ENCODE results near the gene TMTC1.
"Not testable (repeated sequence)": the region's sequence is repeated elsewhere in the genome, so short reads cannot be mapped to it uniquely, and the experiment has no call there.

TMTC1 gene

DNA sequence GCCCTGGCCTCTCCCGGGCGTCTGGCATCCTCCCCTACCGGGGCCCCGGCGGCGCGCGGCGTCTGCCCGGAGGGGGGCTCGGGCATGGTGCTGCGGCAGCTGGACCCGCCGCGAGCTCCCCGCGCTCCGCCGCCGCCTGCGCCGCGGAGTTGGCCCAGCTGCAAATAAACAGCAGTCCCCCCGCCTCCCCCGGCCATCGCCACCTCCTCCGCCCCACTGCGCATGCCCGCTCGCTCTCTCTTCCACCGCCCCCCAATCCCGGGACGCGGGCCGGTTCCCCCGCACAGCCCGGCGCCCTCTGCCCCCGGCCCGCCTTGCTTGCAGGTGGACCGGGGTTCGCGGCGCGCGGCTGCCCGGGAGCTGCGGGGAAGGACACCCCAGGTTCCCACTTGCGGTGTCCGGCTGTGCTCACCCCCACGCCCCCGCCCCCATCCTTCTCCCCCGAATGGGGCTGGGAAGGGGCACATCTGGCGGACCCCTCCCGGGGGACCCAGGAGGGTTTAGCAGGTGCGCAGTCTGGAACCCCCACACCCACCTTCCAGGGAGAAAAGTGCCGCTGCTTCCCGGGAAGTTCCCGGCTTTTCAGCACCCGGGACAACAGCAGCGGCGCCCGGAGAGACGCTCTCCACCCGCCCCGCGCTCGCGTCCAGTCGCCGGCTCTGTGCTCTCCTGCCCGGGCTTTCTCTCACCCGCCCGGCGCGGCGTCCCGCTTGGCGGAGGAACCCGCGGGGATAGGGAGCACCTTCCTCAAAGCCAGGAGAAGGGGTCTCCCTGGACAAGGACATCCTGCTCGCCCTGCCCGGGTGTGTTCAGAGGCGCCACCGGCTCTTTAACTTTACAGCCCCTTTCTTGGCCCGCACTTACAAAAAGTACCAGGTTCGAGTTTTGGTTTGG lies at the start of gene TMTC1:
Gene TMTC1, minus strand, starts transcription at position 170 of the 894 bp plus-strand sequence. CDS start 191 bp downstream, outside the sequence.
- DNase-seq (ENCODE audit: low read depth in 2 of 2): no peak

DNA sequence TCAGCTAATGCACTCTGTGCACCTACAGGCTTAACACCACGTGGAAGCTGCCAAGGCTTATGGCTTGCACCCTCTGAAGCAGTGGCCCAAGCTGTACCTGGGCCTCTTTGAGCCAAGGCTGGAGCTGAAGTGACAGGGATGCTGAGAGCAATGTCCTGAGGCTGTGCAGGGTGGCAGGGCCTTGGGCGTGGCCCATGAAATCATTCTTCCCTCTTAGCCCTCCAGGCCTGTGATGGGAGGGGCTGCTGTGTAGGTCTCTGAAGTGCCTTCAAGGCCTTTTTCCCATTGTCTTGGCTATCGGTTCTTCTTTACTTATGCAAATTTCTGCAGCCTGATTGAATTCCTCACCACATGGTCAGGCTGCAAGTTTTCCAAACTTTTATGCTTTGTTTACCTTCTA lies 47.4 kb upstream of the TMTC1 start:
- no peak for DNase-seq (ENCODE audit: low read depth in 2 of 2)

DNA sequence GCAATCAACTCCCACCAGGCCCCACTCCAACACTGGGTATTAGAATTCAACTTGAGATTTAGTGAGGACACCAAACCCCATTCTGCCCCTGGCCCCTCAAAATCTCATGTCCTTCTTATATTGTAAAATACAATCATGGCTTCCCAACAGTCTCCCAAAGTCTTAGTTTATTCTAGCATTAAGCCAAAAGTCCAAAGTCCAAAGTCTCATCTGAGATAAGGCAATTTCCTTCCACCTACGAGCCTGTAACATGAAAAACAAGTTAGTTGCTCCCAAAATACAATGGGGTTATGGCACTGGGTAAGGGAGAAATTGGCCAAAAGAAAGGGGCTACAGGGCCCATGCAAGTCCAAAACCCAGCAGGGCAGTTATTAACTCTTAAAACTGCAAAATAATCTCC lies 46.6 kb upstream of the TMTC1 start:
- DNase-seq (ENCODE audit: low read depth in 2 of 2): no peak

DNA sequence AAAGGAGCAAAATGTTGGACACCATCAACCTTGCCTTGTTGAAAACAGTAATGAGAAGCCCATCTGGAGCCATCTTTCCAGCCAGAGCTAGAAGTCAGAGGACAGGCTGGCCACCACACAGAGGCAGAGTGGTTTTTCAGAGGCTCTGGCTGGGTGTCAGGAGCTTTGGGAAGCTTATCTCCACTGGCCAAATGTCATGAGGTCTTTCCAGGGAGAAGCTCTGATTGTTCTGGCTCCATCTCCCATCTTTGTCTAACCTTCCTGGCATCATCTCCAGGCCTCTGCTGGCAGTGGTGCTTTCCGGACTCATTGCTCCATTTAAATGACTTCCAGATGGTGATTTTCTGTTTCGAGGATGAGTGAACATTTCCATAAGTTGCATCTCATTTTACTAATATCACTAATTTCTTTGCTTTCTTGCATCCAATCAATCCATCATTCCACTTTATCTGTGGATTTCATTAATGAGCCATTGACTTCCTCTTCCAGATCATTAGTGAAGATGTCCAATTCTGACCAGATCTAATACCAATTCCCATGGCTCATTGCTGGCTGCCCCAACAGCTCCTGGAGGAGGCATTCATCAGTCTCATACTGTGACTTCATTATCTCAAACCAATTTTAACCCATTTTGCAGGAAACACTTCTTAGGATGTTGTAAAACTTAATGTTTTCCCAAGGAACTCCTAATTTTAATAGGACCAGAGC lies 35.3 kb upstream of the TMTC1 start:
- no peak for DNase-seq (ENCODE audit: low read depth in 2 of 2)

DNA sequence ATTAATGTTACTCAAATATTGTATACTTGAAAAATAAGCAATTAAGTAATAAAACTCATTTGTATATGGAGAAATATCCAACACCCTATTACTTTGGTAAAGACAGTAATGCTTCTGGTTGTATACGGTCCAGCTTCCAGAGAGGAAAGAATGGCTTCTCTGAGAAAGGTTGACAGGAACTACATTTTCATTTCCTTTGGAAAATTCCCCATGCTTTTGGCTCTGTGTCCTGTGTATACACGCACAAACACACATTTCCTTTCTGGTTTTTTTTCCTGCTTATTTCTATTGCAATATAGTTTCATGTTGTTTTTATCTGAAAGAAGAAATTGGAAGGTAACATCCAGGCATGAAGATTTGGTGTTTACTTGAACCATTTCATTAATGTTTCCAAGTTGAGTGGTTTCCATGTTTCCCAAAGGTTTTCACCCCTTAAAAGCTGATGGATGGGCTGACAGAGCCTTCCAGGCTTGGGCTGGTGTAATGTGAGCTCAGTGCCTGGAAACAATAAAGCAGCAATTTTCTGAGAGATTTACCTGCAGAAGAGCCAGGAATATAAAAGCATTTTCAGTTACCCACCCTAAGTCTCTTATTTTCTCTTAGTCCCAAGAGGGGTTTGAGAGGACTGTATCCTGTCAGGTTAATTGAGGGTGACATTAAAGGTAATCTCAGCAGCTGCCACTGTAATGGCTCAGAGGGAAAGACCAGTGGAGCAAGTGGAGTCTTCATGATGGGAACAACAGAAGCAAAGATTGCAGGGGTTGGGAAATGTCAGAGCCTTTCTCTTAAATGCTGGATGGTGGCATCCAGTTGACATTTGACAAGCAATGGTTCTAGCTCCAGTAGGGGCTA lies 33.4 kb upstream of the TMTC1 start:
- DNase-seq (ENCODE audit: low read depth in 2 of 2): no peak

DNA sequence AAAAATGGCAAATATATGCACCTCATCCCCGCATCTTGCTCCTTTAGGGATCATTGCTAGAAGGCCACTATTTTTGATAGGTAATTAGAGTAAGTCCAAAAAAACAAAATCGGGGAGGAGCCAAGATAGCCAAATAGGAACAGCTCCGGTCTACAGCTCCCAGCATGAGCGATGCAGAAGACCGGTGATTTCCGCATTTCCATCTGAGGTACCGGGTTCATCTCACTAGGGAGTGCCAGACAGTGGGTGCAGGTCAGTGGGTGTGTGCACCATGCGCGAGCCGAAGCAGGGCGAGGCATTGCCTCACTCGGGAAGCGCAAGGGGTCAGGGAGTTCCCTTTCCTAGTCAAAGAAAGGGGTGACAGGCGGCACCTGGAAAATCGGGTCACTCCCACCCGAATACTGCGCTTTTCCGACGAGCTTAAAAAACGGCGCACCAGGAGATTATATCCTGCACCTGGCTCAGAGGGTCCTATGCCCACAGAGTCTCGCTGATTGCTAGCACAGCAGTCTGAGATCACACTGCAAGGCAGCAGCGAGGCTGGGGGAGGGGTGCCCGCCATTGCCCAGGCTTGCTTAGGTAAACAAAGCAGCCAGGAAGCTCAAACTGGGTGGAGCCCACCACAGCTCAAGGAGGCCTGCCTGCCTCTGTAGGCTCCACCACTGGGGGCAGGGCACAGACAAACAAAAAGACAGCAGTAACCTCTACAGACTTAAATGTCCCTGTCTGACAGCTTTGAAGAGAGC lies 26.0 kb upstream of the TMTC1 start:
- DNase-seq (ENCODE audit: low read depth in 2 of 2): not testable (repeated sequence)

DNA sequence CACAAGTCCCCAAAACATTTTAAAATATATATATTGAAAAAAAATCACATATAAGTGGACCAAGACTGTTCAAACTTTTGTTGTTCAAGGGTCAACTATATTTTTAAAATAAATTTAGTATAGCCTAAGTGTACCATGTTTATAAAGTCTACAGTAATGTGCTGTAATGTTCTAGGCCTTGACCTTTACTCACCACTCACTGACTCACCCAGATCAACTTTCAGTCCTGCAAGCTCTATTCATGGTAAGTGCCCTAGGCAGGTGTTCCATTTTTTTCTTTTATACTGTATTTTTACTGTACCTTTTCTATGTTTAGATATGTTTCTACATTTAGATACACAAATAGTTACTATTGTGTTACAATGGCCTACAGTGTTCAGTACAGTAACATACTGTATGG lies 23.4 kb upstream of the TMTC1 start:
- DNase-seq (ENCODE audit: low read depth in 2 of 2): no peak

DNA sequence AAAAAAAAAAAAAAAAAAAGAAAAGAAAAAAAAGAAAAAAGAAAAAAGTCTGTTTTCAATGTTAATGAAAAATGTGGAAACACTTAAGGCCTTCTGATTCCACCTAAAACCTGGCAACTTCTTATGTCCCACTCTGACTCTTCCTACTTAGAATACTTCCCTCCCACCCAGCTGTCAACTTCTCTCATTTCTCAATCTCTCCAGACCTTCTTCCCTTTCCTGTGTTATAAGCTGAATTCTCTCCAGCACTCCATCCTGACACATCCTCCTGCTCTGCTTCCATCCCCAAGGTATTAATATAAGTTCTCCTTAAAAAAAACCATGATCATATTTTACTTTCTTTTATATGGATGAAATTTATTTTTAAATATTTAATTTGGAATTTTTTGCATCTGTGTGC lies 20.3 kb upstream of the TMTC1 start:
- DNase-seq (ENCODE audit: low read depth in 2 of 2): no peak

DNA sequence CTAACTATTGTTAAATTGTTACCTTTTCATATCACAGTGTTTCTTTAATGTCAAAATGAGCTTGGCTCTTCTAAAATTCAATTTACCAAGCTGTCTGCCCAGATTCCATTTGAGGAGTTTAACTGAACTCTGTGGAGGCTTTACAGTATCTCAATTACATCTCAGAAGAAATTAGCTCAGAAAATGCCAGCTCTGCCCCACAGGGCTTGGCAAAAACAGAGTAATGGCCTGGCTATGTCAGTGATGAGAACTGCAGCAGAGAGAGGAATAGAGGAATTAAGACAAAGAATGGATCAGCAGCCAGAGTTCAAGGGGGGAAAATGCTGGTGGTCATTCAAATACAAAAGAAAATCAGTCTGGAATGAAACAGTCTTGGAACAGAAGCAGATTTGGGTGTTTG lies 15.8 kb upstream of the TMTC1 start:
- no peak for DNase-seq (ENCODE audit: low read depth in 2 of 2)

DNA sequence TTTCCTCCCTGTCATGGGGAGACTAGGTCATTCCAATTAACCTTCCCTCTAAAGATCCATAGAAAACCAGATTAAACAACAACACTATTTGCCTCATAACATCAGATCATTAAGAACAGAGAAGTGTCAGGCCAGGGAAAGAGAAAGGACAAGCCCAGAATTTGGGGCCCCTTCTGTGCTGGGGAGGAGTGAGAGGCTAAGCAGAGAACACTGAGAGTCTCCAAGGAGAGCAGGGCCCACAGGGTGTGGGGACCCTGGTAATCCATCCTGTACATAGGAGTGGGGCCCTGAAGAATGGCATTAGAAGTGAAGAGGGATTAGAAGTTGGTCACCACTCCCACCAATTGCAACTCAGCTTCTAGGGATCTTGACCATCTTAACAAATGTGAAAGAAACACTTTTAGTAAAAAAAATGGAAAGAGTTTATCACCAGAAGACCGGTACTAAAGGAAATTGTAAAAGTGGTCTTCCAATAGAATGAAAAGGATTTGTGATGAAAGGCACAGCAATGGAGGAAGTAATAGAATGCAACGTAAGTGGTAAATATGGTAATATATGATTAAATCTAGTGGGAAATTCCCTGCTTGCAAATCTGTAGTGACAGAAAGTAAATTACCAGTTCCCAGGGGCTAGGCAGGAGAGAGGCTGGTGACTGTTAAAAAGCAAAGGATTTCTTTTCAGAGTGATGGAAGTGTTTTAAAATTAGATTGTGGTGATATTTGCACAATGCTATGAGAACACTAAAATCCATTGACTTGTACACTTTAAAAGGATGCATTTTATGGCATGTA lies 14.0 kb upstream of the TMTC1 start:
- DNase-seq (ENCODE audit: low read depth in 2 of 2): no peak

DNA sequence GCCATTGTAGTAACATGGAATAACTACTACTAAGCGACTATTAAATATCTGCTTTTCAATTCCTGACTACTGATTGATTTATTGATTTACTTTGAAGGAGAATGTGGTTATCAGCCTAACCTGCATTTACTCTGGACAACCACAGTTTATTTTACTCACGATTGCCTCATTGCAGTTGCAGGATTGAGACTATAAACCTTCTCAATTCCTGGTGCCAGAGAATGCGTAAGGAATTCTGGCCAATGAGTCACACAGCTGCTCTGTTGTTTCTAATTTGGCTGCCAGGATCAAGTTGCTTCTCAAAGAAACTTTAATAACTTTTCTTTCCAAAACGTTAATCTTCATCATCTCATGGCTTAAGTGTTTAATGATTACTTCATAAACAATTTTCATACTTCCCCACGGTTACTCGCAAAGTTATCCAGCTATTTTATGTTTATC lies 13.1 kb upstream of the TMTC1 start:
- DNase-seq (ENCODE audit: low read depth in 2 of 2): no peak

DNA sequence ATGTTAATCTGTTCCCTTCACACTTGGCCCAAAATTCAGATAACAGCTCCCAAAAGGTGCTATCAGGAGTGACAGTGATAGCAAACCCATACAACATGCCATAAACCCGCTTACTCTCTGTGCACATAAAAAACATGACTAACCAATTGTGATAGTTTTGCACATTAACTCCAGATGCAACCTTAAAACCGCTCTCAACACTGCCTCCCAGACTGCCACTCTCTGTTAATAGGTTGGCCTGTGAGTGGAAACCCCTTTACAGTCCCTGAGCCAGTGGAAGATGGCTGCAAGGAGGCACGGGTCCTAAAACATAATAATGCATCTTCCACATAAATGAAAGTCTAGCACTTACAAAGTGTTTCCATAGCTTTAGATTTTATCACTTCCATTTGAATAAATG lies 12.0 kb upstream of the TMTC1 start:
- no peak for DNase-seq (ENCODE audit: low read depth in 2 of 2)

DNA sequence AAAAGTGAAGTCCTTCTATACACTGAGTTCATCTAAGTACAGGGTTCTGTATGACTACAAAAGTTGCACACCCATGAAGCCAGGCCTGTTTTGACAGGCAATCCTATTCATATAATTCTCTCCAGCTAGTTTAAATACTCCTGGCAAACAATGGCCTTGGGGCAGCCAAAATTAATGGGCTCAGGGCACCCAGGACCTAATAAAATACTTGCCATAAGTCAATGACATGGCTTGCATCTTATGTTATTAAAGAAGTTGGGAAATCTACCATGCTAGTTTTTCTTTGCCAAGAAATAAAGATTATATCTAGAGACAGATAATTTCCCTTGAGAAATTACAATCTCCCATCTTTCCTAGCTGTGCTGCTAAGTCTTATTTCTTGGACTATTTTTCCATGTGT lies 11.1 kb upstream of the TMTC1 start:
- no peak for DNase-seq (ENCODE audit: low read depth in 2 of 2)

DNA sequence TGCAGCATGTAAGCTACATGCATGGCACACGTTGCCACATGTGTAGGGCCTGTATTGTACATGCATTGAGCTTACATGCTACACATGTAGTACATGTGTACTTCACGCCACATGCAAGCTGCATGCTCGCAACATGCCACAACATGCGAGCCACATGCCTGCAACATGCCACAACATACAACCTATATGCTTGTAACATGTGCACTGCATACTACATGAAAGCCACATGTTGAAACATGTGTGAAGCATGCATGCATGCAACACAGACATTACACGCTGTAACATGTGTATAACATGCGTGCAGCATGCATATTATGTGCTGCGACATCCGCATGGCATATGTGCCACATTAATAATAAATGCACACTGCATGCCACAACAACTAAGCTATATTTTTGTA lies 9.1 kb upstream of the TMTC1 start:
- DNase-seq (ENCODE audit: low read depth in 2 of 2): no peak

DNA sequence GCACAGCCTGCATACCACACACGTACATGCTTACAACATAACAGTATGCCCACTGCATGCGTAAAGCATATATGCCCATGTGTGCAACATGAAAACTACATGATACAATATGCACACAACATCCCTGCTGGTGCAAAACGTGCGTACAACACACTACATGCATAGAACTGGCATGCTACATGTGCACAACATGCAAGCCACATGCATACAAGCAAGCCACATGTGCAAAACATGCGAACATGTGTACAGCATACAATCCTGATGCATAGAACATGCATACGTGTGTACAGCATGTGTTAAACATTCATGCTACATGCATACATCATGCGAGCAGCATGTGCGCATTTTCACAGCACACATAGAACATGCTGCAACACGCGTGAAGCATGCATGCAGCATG lies 8.4 kb upstream of the TMTC1 start:
- no peak for DNase-seq (ENCODE audit: low read depth in 2 of 2)

DNA sequence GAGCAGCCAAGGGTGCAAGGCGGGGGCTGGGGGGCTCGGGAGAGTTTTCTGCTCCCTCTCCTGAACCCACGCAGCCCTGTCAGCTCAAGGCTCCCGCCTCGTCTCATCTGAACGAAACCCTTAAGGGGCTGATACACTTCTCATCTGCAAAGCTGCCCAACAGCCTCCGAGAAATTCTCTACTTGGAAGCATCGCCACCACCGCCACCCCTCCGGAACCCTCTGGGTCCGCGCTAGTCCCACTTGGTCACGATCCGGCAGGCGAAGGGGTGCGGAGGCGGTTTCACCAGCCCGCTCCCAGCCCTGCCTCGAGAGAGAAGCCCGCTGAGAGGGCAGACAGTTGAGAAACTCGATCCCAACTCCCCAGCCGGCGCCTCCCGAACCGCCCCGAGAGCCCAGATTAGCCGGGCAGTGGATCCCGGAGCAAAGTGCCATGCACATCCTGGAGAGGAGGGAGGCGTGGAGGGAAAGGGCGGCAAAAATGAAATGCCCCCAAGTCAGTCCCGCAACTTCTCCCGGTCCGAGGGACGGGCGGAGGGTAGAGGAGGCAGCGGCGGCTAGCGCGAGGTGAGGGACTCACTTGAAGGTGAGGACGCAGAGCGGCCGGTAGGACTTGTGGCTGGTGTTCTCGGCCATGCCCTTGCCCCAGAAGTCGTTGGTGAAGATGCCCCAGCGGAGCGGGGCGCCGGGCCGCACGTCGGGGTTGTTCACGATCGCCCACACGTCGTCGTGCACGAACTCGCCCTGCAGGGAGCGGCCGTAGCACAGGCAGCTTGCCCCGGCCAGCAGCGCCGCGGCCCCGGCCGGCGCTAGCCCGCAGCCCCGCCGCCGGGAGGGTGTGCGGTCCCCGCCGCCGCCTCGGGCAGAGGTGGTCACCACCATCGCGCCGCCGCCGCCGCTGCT lies 620 bp downstream of the TMTC1 start:
- DNase-seq (ENCODE audit: low read depth in 2 of 2): no peak

DNA sequence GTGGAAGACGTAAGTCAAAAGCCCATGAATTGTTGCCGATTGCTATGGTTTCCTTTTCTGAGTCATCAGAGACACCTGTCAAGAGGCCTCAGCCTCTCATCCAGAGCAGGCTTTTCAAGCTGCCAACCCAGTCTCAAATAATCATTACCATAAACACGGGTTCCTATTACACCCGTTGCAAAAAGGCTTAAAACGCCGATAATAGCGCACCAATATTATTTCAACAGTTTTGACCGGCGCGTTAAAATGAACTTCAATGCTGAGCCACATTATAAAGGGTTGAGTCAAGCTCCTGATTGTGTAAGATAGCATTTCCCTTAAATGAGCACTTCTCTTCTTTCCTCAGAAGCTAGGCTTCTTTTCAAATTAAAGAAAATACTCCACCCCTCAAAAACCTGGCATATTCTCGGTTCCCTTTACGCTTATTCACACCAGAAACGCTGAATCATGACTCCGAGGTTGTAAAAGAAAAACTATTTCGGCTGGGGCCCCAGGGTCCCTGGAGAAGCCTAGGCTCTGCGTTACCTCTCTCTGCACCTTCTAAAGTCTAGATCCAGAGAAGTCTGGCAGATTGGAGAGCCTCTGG lies 1.4 kb downstream of the TMTC1 start:
- no peak for DNase-seq (ENCODE audit: low read depth in 2 of 2)

DNA sequence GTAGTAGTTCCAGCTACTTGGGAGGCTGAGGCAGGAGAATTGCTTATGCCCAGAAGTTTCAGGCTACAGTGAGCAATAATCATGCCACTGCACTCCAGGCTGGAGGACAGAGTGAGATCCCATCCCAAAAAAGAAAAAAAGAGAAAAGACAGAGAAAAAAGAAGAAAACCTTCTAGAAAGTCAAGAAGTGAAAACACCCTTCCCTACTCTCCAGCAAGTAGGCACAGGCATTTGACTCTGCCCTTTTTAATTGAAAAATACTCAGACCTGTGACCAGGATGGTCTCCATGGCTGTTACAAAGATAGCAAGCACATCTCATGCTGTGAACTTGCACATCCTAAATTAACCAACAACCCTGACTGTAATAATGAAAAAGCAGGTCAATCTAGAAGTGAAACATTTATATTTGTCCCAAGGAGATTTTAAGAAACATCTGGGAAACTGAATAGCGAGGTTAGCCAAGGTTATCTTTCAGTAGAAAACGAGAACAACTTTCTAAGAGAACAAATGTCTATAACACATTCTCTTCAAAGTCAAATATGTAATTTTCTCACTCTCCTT lies 2.0 kb downstream of the TMTC1 start:
- no peak for DNase-seq (ENCODE audit: low read depth in 2 of 2)

DNA sequence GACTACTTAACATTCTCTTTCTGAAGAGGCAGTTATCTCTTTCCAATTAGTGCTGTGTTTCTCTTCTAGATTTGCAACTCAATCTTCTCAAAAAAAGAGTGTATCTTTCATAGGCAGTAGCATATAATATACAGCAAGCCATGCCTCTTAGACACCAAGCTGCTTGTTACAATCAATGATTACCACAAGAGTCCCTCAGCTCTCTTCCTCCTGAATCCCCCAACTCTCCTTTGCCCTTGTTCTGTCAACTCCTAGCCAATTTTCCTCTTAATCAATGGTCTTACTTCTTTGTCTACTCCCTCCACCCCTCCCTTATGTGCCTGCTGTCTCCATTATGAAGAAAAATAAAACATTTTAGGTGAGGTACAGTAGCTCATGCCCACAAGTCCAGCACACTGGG lies 2.6 kb downstream of the TMTC1 start:
- no peak for DNase-seq (ENCODE audit: low read depth in 2 of 2)

All from stimulated activated CD4-positive, alpha-beta T cell treated with anti-CD3 and anti-CD28 coated beads, Interleukin-1b, Interleukin-23, amount 100 ng/mL, for 1 hour (primary cell).